ENCODE measurements around the gene MOSMO. TPM values are rescaled to one million over a fixed set of nuclear protein-coding genes. Genes with fewer than 3 reads are reported as not detected.

Gene MOSMO
- total and polyA plus RNA-seq, 8 donors = 3.7 to 8.0 (median 5.1) TPM

DNA sequence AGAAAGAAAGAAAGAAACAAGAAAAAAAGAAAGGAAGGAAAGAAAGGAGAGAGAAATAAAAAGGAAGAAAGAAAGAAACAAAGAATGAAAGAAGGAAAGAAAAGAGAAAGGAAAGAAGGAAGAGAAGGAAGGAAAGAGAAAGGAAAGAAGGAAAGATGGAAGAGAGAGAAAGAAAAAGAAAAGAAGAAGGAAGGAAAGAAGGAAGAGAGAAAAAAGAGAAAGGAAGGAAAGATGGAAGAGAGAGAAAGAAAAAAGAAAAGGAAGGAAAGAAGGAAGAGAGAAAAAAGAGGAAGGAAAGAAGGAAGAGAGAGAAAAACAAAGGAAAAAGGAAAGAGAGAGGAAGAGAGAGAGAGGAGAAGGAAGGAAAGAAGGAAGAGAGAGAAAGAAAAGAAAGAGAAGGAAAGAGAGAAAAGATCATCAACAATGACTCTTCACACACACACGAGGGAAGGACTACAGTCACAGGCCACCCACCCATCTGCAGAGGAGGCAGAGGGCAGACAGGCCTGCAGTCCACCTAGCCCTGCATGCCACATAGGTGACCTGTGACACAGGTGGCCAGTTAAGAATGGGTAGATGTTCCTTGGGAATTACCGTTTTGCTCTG lies 108.3 kb downstream of the MOSMO start:
- TF ChIP-seq, protein P1, sequence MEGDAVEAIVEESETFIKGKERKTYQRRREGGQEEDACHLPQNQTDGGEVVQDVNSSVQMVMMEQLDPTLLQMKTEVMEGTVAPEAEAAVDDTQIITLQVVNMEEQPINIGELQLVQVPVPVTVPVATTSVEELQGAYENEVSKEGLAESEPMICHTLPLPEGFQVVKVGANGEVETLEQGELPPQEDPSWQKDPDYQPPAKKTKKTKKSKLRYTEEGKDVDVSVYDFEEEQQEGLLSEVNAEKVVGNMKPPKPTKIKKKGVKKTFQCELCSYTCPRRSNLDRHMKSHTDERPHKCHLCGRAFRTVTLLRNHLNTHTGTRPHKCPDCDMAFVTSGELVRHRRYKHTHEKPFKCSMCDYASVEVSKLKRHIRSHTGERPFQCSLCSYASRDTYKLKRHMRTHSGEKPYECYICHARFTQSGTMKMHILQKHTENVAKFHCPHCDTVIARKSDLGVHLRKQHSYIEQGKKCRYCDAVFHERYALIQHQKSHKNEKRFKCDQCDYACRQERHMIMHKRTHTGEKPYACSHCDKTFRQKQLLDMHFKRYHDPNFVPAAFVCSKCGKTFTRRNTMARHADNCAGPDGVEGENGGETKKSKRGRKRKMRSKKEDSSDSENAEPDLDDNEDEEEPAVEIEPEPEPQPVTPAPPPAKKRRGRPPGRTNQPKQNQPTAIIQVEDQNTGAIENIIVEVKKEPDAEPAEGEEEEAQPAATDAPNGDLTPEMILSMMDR (IDR thresholded peaks at IDR 0.05) = no peak

DNA sequence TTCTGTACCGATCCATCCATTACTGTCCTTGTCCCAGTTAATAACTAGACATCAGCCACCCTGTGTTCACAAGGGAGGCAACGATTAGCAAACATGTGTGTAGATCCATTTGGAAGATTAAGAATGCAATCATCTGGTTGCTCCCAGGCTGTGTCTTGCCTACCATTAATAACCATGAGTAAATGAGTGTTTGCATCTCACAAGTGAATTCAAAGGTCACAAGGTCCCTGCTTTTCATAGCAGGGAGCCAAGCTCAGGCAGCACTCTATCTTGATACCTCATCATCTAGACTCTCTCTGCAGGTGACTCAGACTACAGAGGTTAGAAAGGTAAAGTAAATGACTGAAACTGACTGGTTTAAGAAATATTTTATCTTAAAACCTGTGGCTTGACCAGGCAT lies 109.7 kb downstream of the MOSMO start:
- Histone ChIP-seq H3K36me3 (no peaks in the 10 kb centered on the region), H3K4me1 (no peaks in the 10 kb centered on the region), H3K4me3 (no peak overlapping the region), H3K27ac (no peak overlapping the region), H3K27me3 (no peaks in the 10 kb centered on the region), H3K9me3 (no peaks in the 10 kb centered on the region)
- FAIRE-seq = no peak
- intact Hi-C loops (cut with DNase I) = no loop called here
- ATAC-seq = no peak
- no peak for DNase-seq
- WGBS, 2 donors = 51 to 62% methylated on average over 2 of the region's 2 CpGs
- TF ChIP-seq, protein P1 (IDR thresholded peaks at IDR 0.05) = no peak

More for the DNA sequence above, 108.3 kb downstream of the MOSMO start:
- no peaks in the 10 kb centered on the region for H3K36me3 ChIP-seq
- H3K4me1 ChIP-seq = no peaks in the 10 kb centered on the region
- no peak overlapping the region for H3K4me3 ChIP-seq
- FAIRE-seq = no peak
- H3K9me3 ChIP-seq = no peaks in the 10 kb centered on the region
- DNase-seq = no peak
- no peak overlapping the region for H3K27ac ChIP-seq
- 67 to 90% methylated on average over 2 of the region's 2 CpGs for WGBS, 2 donors
- intact Hi-C loops (cut with DNase I) = no loop called here
- ATAC-seq = no peak
- no peaks in the 10 kb centered on the region for H3K27me3 ChIP-seq

DNA sequence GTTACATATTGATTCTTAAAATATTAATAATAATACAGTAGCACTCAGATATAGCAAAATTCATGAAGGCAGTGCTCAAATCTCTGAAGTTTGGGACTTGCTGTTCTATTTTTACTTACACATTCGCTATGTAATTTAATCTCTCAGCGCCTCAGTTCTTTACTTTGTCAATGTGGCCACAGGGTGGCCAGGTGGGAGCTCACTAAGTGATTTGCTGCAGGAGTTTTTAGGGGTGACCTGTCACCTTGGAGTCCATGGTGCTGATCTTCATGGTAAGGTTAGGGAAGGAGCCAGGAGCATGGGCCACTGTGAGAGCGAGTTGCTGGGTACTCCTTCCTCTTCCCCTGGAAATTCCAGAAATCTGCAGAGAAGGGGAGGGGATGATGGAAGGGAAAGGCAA lies 112.5 kb downstream of the MOSMO start:
- no peaks in the 10 kb centered on the region for H3K4me1 ChIP-seq
- TF ChIP-seq, protein P1 (IDR thresholded peaks at IDR 0.05) = no peak
- DNase-seq = no peak
- H3K27me3 ChIP-seq = no peaks in the 10 kb centered on the region
- H3K9me3 ChIP-seq = no peaks in the 10 kb centered on the region
- intact Hi-C loops (cut with DNase I) = no loop called here
- no peak for ATAC-seq
- H3K4me3 ChIP-seq = no peak overlapping the region
- FAIRE-seq = no peak
- 83% methylated on average over 3 of the region's 3 CpGs for WGBS, 2 donors
- H3K36me3 ChIP-seq = no peaks in the 10 kb centered on the region
- H3K27ac ChIP-seq = no peak overlapping the region

DNA sequence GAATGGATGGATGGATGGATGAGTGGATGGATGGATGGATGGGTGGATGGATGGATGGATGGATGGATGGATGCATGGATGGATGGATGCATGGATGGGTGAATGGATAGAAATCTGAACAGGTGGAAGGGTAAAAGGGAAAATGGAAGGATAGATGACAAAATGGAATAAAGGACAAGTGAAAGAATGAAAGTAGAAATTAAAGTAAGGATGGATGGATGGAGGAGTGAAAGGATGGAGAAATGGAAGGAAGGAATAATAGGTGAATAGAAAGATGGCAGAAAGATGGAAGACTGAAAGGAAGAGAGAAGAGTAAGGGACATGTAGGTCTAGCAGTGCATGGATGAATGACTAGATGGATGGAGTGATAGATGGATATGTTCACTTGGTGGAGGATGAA lies 114.3 kb downstream of the MOSMO start:
- H3K36me3 ChIP-seq = no peaks in the 10 kb centered on the region
- intact Hi-C loops (cut with DNase I) = no loop called here
- H3K4me1 ChIP-seq = no peaks in the 10 kb centered on the region
- H3K27me3 ChIP-seq = no peaks in the 10 kb centered on the region
- no peak overlapping the region for H3K27ac ChIP-seq
- FAIRE-seq (no peak), ATAC-seq (no peak), DNase-seq (no peak)
- no peak overlapping the region for H3K4me3 ChIP-seq
- no peaks in the 10 kb centered on the region for H3K9me3 ChIP-seq
- TF ChIP-seq, protein P1 (IDR thresholded peaks at IDR 0.05) = no peak

DNA sequence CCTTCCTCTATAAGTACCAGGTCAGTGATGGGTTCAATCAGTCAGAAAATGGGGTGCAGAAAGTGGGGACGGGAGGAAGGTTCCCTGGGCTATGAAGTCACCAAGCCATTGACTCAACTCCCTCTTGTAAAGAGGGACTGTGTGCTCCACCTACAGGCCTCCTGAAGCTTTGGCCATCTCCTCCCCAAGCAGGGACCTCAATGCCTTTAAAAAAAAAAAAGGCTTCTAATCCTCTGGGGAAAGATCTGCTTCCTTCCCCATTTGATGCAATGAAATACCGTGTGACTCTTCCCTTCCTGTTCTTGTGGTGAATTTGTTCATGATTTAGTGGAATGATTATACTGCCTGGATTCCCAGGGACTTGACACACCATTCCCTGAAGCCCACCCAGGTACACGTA lies 115.2 kb downstream of the MOSMO start:
- 51 to 53% methylated on average over 3 of the region's 3 CpGs for WGBS, 2 donors
- ATAC-seq (no peak), FAIRE-seq (no peak), DNase-seq (no peak)
- intact Hi-C loops (cut with DNase I) = no loop called here
- TF ChIP-seq, protein P1 (IDR thresholded peaks at IDR 0.05) = no peak
- Histone ChIP-seq H3K4me1 (no peaks in the 10 kb centered on the region), H3K4me3 (no peak overlapping the region), H3K9me3 (no peaks in the 10 kb centered on the region), H3K27me3 (no peaks in the 10 kb centered on the region), H3K27ac (no peak overlapping the region), H3K36me3 (no peaks in the 10 kb centered on the region)
